ENCODE data around the gene SFTA2.
"Not testable (repeated sequence)": the region's sequence is repeated elsewhere in the genome, so short reads cannot be mapped to it uniquely, and the experiment has no call there.

SFTA2 gene

DNA sequence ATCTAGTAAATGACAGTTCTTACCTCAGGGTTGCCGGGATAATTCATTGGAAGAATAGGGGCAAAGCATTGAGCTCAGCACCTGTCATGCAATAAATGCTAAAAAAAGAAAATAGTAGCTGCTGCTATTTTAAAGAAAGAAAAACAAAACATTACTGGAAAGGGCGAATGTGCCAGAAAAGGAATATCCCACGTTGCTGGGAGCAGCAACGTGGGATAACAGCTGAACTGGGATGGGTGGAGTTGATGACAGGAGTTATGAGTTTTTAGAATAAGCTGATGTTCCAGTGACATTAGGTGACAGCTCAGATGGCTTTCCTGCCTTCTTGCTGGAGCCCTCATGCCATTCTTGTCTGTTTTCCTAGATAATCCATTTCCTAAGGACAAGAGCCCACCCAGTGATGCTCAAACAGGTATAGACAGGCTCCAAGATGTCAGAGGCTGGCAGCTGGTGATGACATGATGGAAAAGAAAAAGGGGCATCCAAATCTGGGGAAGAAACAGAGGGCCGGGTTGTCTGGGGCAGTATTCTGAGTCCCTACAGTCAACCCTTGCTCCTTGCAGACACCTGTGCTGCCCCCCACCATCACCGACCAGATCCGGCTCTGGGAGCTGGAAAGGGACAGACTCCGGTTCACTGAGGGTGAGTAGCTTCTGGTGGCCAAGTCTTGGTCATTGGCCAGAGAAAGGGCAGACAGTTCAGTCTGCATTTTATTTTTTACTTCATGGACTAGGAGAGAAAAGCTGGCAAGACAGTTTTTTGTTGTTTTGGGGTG is 19.0 kb downstream of the SFTA2 start:
- no peak overlapping the region for H3K27ac ChIP-seq (replicated peaks)
- no peak overlapping the region for H3K4me3 ChIP-seq (replicated peaks; ENCODE audit: insufficient read depth, low read length)
- no peak for DNase-seq (ENCODE audit: low read depth in 1 of 2, low spot score in 1 of 2)
- H3K27me3 ChIP-seq (ENCODE audit: insufficient read depth, poor library complexity, severe bottlenecking) = no peaks in the 10 kb centered on the region
- TF ChIP-seq REST (IDR thresholded peaks at IDR 0.05; ENCODE audit: insufficient replicate concordance, low read depth) (no peak), SPI1 (IDR thresholded peaks at IDR 0.05; ENCODE audit: borderline replicate concordance, low read depth) (no peak), GABPA (IDR thresholded peaks at IDR 0.05; ENCODE audit: low read depth) (no peak), POLR2AphosphoS5 (IDR thresholded peaks at IDR 0.05; ENCODE audit: low read depth) (no peak)
- TF ChIP-seq, protein P1, sequence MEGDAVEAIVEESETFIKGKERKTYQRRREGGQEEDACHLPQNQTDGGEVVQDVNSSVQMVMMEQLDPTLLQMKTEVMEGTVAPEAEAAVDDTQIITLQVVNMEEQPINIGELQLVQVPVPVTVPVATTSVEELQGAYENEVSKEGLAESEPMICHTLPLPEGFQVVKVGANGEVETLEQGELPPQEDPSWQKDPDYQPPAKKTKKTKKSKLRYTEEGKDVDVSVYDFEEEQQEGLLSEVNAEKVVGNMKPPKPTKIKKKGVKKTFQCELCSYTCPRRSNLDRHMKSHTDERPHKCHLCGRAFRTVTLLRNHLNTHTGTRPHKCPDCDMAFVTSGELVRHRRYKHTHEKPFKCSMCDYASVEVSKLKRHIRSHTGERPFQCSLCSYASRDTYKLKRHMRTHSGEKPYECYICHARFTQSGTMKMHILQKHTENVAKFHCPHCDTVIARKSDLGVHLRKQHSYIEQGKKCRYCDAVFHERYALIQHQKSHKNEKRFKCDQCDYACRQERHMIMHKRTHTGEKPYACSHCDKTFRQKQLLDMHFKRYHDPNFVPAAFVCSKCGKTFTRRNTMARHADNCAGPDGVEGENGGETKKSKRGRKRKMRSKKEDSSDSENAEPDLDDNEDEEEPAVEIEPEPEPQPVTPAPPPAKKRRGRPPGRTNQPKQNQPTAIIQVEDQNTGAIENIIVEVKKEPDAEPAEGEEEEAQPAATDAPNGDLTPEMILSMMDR (IDR thresholded peaks at IDR 0.05; ENCODE audit: insufficient read depth, low read length) = no peak

GRCh38 chr6:30910473-30910872 is 21.5 kb downstream of the SFTA2 start:
- DNase-seq (ENCODE audit: low read depth in 1 of 2, low spot score in 1 of 2); H3K27ac ChIP-seq (replicated peaks); H3K4me3 ChIP-seq (replicated peaks; ENCODE audit: insufficient read depth, low read length); H3K27me3 ChIP-seq (ENCODE audit: insufficient read depth, poor library complexity, severe bottlenecking): not testable (repeated sequence)

- H3K27ac ChIP-seq (replicated peaks) = peak overlapping the region; percentile 64
- peak overlapping the region; percentile 93 for H3K4me3 ChIP-seq (replicated peaks; ENCODE audit: insufficient read depth, low read length)
- no peaks in the 10 kb centered on the region for H3K27me3 ChIP-seq (ENCODE audit: insufficient read depth, poor library complexity, severe bottlenecking)
- no peak for DNase-seq (ENCODE audit: low read depth in 1 of 2, low spot score in 1 of 2)
- TF ChIP-seq, protein P1 (IDR thresholded peaks at IDR 0.05; ENCODE audit: insufficient read depth, low read length) = no peak
- TF ChIP-seq POLR2AphosphoS5 (IDR thresholded peaks at IDR 0.05; ENCODE audit: low read depth) (no peak), GABPA (IDR thresholded peaks at IDR 0.05; ENCODE audit: low read depth) (no peak), SPI1 (IDR thresholded peaks at IDR 0.05; ENCODE audit: borderline replicate concordance, low read depth) (no peak), REST (IDR thresholded peaks at IDR 0.05; ENCODE audit: insufficient replicate concordance, low read depth) (no peak)
These were observed 23.3 kb downstream of the SFTA2 start for GRCh38 chr6:30908700-30909099.

DNA sequence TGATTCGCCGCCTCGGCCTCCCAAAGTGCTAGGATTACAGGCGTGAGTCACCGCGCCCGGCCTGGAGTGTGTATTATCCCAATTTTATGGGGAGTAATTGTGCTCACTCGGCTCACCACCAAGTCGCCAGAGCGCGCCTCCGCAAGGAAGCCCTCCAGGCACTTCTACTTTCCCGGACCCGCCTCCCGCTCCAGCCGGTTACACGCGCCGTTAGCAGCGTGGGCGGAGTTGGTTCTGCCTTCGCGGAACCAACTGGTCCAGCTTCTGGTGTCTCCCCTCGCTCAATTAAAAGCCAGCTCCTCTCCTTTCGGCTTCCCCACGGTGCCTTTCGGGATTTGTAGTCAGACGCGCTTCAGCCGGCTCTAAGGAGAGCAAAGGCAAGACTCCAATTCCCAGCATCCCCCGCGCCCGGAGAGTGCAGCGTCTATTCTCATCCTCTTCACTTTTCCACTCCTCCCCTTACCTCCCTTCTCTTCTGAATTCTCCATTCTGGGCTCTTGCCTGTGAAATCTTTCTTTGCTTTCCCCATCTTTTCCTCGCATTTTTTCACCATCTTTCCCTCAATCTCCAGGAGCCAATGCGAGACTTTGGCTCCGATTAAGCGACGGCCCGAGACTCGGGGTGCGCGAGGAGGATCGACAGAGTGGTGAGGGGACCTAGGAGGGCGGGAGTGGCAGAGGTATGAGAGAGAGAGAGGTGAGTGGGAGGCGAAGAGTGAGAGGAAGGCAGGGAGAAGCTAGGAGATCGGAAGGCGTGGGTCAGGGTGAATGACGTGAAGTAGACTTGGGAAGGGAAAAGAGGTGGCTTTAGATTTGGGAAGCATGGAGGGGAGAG is 24.0 kb downstream of the SFTA2 start, which contains the start of gene GTF2H4:
TSS of gene GTF2H4 (plus strand) at position 450 of the 834 bp plus-strand sequence.
- H3K4me3 ChIP-seq (replicated peaks; ENCODE audit: insufficient read depth, low read length) = peak within 1 kb of the TSS; percentile 93
- H3K27ac ChIP-seq (replicated peaks) = peak within 1 kb of the TSS; percentile 64
- H3K27me3 ChIP-seq (ENCODE audit: insufficient read depth, poor library complexity, severe bottlenecking) = no peaks in the 10 kb centered on the region
- TF ChIP-seq REST (IDR thresholded peaks at IDR 0.05; ENCODE audit: insufficient replicate concordance, low read depth) = peak; percentile 30
- TF ChIP-seq GABPA (IDR thresholded peaks at IDR 0.05; ENCODE audit: low read depth) = peak; percentile 88
- TF ChIP-seq POLR2AphosphoS5 (IDR thresholded peaks at IDR 0.05; ENCODE audit: low read depth) = peak; percentile 71
- TF ChIP-seq, protein P1 (IDR thresholded peaks at IDR 0.05; ENCODE audit: insufficient read depth, low read length) = no peak
- no peak for TF ChIP-seq SPI1 (IDR thresholded peaks at IDR 0.05; ENCODE audit: borderline replicate concordance, low read depth)
- DNase-seq (ENCODE audit: low read depth in 1 of 2, low spot score in 1 of 2) = peak; percentile 97 to 99

- H3K27me3 ChIP-seq (ENCODE audit: insufficient read depth, poor library complexity, severe bottlenecking); DNase-seq (ENCODE audit: low read depth in 1 of 2, low spot score in 1 of 2): not testable (repeated sequence)
- peak overlapping the region; percentile 62 for H3K27ac ChIP-seq (replicated peaks)
- H3K4me3 ChIP-seq (replicated peaks; ENCODE audit: insufficient read depth, low read length) = peak overlapping the region; percentile 93
These were observed 24.6 kb downstream of the SFTA2 start for GRCh38 chr6:30907290-30907757.
